ENCODE results near the gene TAPBP. TPM values are rescaled to one million over a fixed set of nuclear protein-coding genes. Genes with fewer than 3 reads are reported as not detected.

The TAPBP gene
- total RNA-seq, 1 experiment from 2014 or later, result 80.1 TPM

GRCh38 chr6:33323623-33323948 is 9.7 kb upstream of the TAPBP start:
- ChIA-PET CTCF (no interaction called here), POLR2A (interaction anchor here (0.7 kb wide), 1 partner anchor 16 kb away, joined by 3 read pairs; no protein-coding TSS in a partner anchor), RAD21 (ENCODE audit: low non-redundant PET in 1 of 2, low total read pairs in 2 of 2, uncharacterized antibody in 2 of 2, unreplicated experiment in 2 of 2) (no interaction called here)
- Histone ChIP-seq H3K36me3 (ENCODE audit: control insufficient read depth in 1 of 2, insufficient read depth in 2 of 2, low read length in 2 of 2) (peaks cover 21 to 29% of the 10 kb centered on the region in 2 experiments; a peak in 3 of 4 replicates), H3K9me2 (ENCODE audit: insufficient read depth) (no peaks in the 10 kb centered on the region), H3K79me2 (ENCODE audit: insufficient read depth, low read length) (peaks cover 41% of the 10 kb centered on the region), H3K27me3 (ENCODE audit: insufficient read depth, low read length) (no peaks in the 10 kb centered on the region), H3K9me3 (ENCODE audit: control insufficient read depth in 1 of 2, insufficient read depth in 1 of 2, low read depth in 1 of 2, low read length in 2 of 2) (no peaks in the 10 kb centered on the region), H3K4me3 (replicated peaks in 1 of 2; ENCODE audit: low read depth in 1 of 2, low read length in 2 of 2) (peak overlapping the region; percentile 86 to 92), H3K4me2 (ENCODE audit: low read length) (peak overlapping the region; percentile 100), H3K27ac (ENCODE audit: low read depth, low read length) (peak overlapping the region; percentile 57), H4K20me1 (ENCODE audit: insufficient read depth) (no peaks in the 10 kb centered on the region), H3K9ac (ENCODE audit: low read length) (peak overlapping the region; percentile 94), H2AFZ (ENCODE audit: low read depth, low read length, poor library complexity, severe bottlenecking) (peak overlapping the region; percentile 73), H3K4me1 (ENCODE audit: control insufficient read depth in 1 of 2, insufficient read depth in 2 of 2, low read length in 2 of 2) (peaks cover 25 to 55% of the 10 kb centered on the region in 2 experiments)
- TF ChIP-seq CEBPB (IDR thresholded peaks at IDR 0.05; ENCODE audit: low read depth) (no peak), CBX3 (IDR thresholded peaks at IDR 0.05; ENCODE audit: low read depth) (no peak), REST (IDR thresholded peaks at IDR 0.05; ENCODE audit: low read depth) (no peak), ZFX (IDR thresholded peaks at IDR 0.05) (no peak), MAX (IDR thresholded peaks at IDR 0.05) (no peak), EZH2 (IDR thresholded peaks at IDR 0.05) (no peak), YY1 (IDR thresholded peaks at IDR 0.05; ENCODE audit: extremely low read depth, insufficient replicate concordance, low read depth, low read length) (no peak)
- intact Hi-C loops (cut with micrococcal nuclease), result no loop called here
- ATAC-seq (no peak), DNase-seq (ENCODE audit: low read depth, low spot score) (no peak)
- TSS peak; percentile 95 for BruUV-seq (replicated peaks)

Measured in HCT116 (cell line).